ENCODE results near the gene WDR82.

WDR82 gene

GRCh38 chr3:52234516-52235447 lies 43.7 kb downstream of the WDR82 start:
- peaks cover 18% of the 10 kb centered on the region for H3K4me1 ChIP-seq (ENCODE audit: control insufficient read depth, insufficient read depth, low read length, poor library complexity, severe bottlenecking)
- H3K9me3 ChIP-seq (ENCODE audit: control insufficient read depth, low read length) = no peaks in the 10 kb centered on the region
- H3K4me3 ChIP-seq (ENCODE audit: extremely low read depth, insufficient read depth, low read length, poor library complexity, severe bottlenecking) = no peak overlapping the region
- WGBS, 2 experiments (ENCODE audit: insufficient coverage in 2 of 2) = 84 to 85% methylated on average over 11 to 13 of the region's 15 CpGs
- H3K36me3 ChIP-seq (ENCODE audit: control insufficient read depth, insufficient read depth, low read length) = peaks cover 47% of the 10 kb centered on the region
- no peak overlapping the region for H3K27ac ChIP-seq (ENCODE audit: low read depth, low read length, severe bottlenecking)

- no peak overlapping the region for H3K27ac ChIP-seq (ENCODE audit: low read depth, low read length, severe bottlenecking)
- WGBS, 2 experiments (ENCODE audit: insufficient coverage in 2 of 2) = 92 to 93% methylated on average over 2 of the region's 3 CpGs
- no peaks in the 10 kb centered on the region for H3K9me3 ChIP-seq (ENCODE audit: control insufficient read depth, low read length)
- H3K4me3 ChIP-seq (ENCODE audit: extremely low read depth, insufficient read depth, low read length, poor library complexity, severe bottlenecking) = no peak overlapping the region
- peaks cover 55% of the 10 kb centered on the region for H3K36me3 ChIP-seq (ENCODE audit: control insufficient read depth, insufficient read depth, low read length)
- H3K4me1 ChIP-seq (ENCODE audit: control insufficient read depth, insufficient read depth, low read length, poor library complexity, severe bottlenecking) = peaks cover 18% of the 10 kb centered on the region
These were observed 44.5 kb downstream of the WDR82 start for GRCh38 chr3:52233968-52234367.

- peaks cover 59% of the 10 kb centered on the region for H3K36me3 ChIP-seq (ENCODE audit: control insufficient read depth, insufficient read depth, low read length)
- 82 to 97% methylated on average over 4 to 5 of the region's 5 CpGs for WGBS, 2 experiments (ENCODE audit: insufficient coverage in 2 of 2)
- H3K27ac ChIP-seq (ENCODE audit: low read depth, low read length, severe bottlenecking) = no peak overlapping the region
These were observed 45.3 kb downstream of the WDR82 start for GRCh38 chr3:52233108-52233591.

GRCh38 chr3:52232279-52233107 lies 46.0 kb downstream of the WDR82 start:
- H3K27ac ChIP-seq (ENCODE audit: low read depth, low read length, severe bottlenecking) = no peak overlapping the region
- H3K4me3 ChIP-seq (ENCODE audit: extremely low read depth, insufficient read depth, low read length, poor library complexity, severe bottlenecking) = no peak overlapping the region
- peaks cover 10% of the 10 kb centered on the region for H3K4me1 ChIP-seq (ENCODE audit: control insufficient read depth, insufficient read depth, low read length, poor library complexity, severe bottlenecking)
- H3K9me3 ChIP-seq (ENCODE audit: control insufficient read depth, low read length) = no peaks in the 10 kb centered on the region
- peaks cover 62% of the 10 kb centered on the region for H3K36me3 ChIP-seq (ENCODE audit: control insufficient read depth, insufficient read depth, low read length)
- WGBS, 2 experiments (ENCODE audit: insufficient coverage in 2 of 2) = 91 to 92% methylated on average over 20 to 23 of the region's 28 CpGs

More at GRCh38 chr3:52233108-52233591, 45.3 kb downstream of the WDR82 start:
- Histone ChIP-seq H3K9me3 (ENCODE audit: control insufficient read depth, low read length) (no peaks in the 10 kb centered on the region), H3K4me1 (ENCODE audit: control insufficient read depth, insufficient read depth, low read length, poor library complexity, severe bottlenecking) (peaks cover 17% of the 10 kb centered on the region), H3K4me3 (ENCODE audit: extremely low read depth, insufficient read depth, low read length, poor library complexity, severe bottlenecking) (no peak overlapping the region)

GRCh38 chr3:52231502-52232278 lies 46.8 kb downstream of the WDR82 start:
- Histone ChIP-seq H3K36me3 (ENCODE audit: control insufficient read depth, insufficient read depth, low read length) (peaks cover 63% of the 10 kb centered on the region), H3K4me1 (ENCODE audit: control insufficient read depth, insufficient read depth, low read length, poor library complexity, severe bottlenecking) (peaks cover 2% of the 10 kb centered on the region), H3K27ac (ENCODE audit: low read depth, low read length, severe bottlenecking) (no peak overlapping the region), H3K9me3 (ENCODE audit: control insufficient read depth, low read length) (no peaks in the 10 kb centered on the region), H3K4me3 (ENCODE audit: extremely low read depth, insufficient read depth, low read length, poor library complexity, severe bottlenecking) (no peak overlapping the region)
- 85 to 86% methylated on average over 23 to 32 of the region's 34 CpGs for WGBS, 2 experiments (ENCODE audit: insufficient coverage in 2 of 2)

GRCh38 chr3:52230889-52231499 lies 47.5 kb downstream of the WDR82 start:
- H3K9me3 ChIP-seq (ENCODE audit: control insufficient read depth, low read length) = no peaks in the 10 kb centered on the region

GRCh38 chr3:52230461-52230860 lies 48.0 kb downstream of the WDR82 start:
- 89 to 98% methylated on average over 6 of the region's 6 CpGs for WGBS, 2 experiments (ENCODE audit: insufficient coverage in 2 of 2)
- no peaks in the 10 kb centered on the region for H3K4me1 ChIP-seq (ENCODE audit: control insufficient read depth, insufficient read depth, low read length, poor library complexity, severe bottlenecking)
- no peak overlapping the region for H3K27ac ChIP-seq (ENCODE audit: low read depth, low read length, severe bottlenecking)
- H3K36me3 ChIP-seq (ENCODE audit: control insufficient read depth, insufficient read depth, low read length) = peaks cover 62% of the 10 kb centered on the region
- no peak overlapping the region for H3K4me3 ChIP-seq (ENCODE audit: extremely low read depth, insufficient read depth, low read length, poor library complexity, severe bottlenecking)
- no peaks in the 10 kb centered on the region for H3K9me3 ChIP-seq (ENCODE audit: control insufficient read depth, low read length)

More at GRCh38 chr3:52230889-52231499, 47.5 kb downstream of the WDR82 start:
- WGBS, 2 experiments (ENCODE audit: insufficient coverage in 2 of 2) = 94 to 96% methylated on average over 15 of the region's 16 CpGs
- H3K4me3 ChIP-seq (ENCODE audit: extremely low read depth, insufficient read depth, low read length, poor library complexity, severe bottlenecking) = no peak overlapping the region
- no peak overlapping the region for H3K27ac ChIP-seq (ENCODE audit: low read depth, low read length, severe bottlenecking)
- no peaks in the 10 kb centered on the region for H3K4me1 ChIP-seq (ENCODE audit: control insufficient read depth, insufficient read depth, low read length, poor library complexity, severe bottlenecking)
- peaks cover 63% of the 10 kb centered on the region for H3K36me3 ChIP-seq (ENCODE audit: control insufficient read depth, insufficient read depth, low read length)

- 95 to 97% methylated on average over 10 to 11 of the region's 13 CpGs for WGBS, 2 experiments (ENCODE audit: insufficient coverage in 2 of 2)
- no peaks in the 10 kb centered on the region for H3K4me1 ChIP-seq (ENCODE audit: control insufficient read depth, insufficient read depth, low read length, poor library complexity, severe bottlenecking)
- H3K27ac ChIP-seq (ENCODE audit: low read depth, low read length, severe bottlenecking) = no peak overlapping the region
- H3K4me3 ChIP-seq (ENCODE audit: extremely low read depth, insufficient read depth, low read length, poor library complexity, severe bottlenecking) = no peak overlapping the region
- no peaks in the 10 kb centered on the region for H3K9me3 ChIP-seq (ENCODE audit: control insufficient read depth, low read length)
- peaks cover 54% of the 10 kb centered on the region for H3K36me3 ChIP-seq (ENCODE audit: control insufficient read depth, insufficient read depth, low read length)
These were observed 48.8 kb downstream of the WDR82 start for GRCh38 chr3:52229656-52230055.

- 95 to 96% methylated on average over 14 to 19 of the region's 21 CpGs for WGBS, 2 experiments (ENCODE audit: insufficient coverage in 2 of 2)
- Histone ChIP-seq H3K27ac (ENCODE audit: low read depth, low read length, severe bottlenecking) (no peak overlapping the region), H3K9me3 (ENCODE audit: control insufficient read depth, low read length) (no peaks in the 10 kb centered on the region), H3K4me3 (ENCODE audit: extremely low read depth, insufficient read depth, low read length, poor library complexity, severe bottlenecking) (no peak overlapping the region), H3K36me3 (ENCODE audit: control insufficient read depth, insufficient read depth, low read length) (peaks cover 45% of the 10 kb centered on the region), H3K4me1 (ENCODE audit: control insufficient read depth, insufficient read depth, low read length, poor library complexity, severe bottlenecking) (no peaks in the 10 kb centered on the region)
These were observed 49.6 kb downstream of the WDR82 start for GRCh38 chr3:52228751-52229291.

All from mesodermal cell (in vitro differentiated cells).